PFSK-1 (cell line): Measurements from ENCODE around the gene AP2M1.

Experiments used
- POLR2AphosphoS5 ChIP-seq: IDR thresholded peaks from 2 replicates; pipeline ENCODE4 v1.6.1; 2012; ENCODE audit warnings: low read depth, mild to moderate bottlenecking, control low read depth, low read length, moderate library complexity
- SIN3A ChIP-seq: IDR thresholded peaks from 2 replicates; pipeline ENCODE4 v1.6.1; 2012; ENCODE audit warnings: mild to moderate bottlenecking, low read length, moderate library complexity, borderline replicate concordance; ENCODE audit not compliant: insufficient read depth
- TAF1 ChIP-seq: IDR thresholded peaks from 2 replicates; pipeline ENCODE4 v1.6.1; 2012; ENCODE audit warnings: low read length, control low read depth, borderline replicate concordance; ENCODE audit not compliant: insufficient read depth

DNA sequence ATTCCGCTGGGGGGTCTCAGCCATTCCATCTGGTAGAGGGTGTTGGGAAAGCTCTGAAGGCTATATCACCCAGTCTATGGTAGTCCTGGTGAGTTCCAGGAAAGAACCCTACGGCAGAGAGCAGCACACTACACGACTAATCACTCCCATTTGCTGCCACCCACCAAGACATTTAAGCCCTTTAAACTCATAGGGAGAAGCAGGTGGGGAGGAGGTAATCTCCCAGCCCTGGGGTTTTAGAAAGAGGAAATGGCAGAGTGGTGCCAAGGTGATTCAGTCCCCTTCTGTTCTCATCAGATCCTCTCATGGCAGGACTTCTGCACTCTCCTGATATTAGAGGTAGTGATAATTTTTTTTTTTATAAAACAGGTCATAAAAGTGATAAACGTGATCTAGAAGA, 44.2 kb downstream of the AP2M1 start:
- TF ChIP-seq TAF1 (no peak), SIN3A (no peak), POLR2AphosphoS5 (no peak)
